ENCODE data around the gene FOXP1. TPM values are rescaled to one million over a fixed set of nuclear protein-coding genes. Genes with fewer than 3 reads are reported as not detected.
A peak's percentile ranks its signal among the peaks of the same experiment; 100 is the strongest.
"Not testable (repeated sequence)": the region's sequence is repeated elsewhere in the genome, so short reads cannot be mapped to it uniquely, and the experiment has no call there.

FOXP1 gene
- total RNA-seq, 1 experiment from 2014 or later = 35.9 TPM

DNA sequence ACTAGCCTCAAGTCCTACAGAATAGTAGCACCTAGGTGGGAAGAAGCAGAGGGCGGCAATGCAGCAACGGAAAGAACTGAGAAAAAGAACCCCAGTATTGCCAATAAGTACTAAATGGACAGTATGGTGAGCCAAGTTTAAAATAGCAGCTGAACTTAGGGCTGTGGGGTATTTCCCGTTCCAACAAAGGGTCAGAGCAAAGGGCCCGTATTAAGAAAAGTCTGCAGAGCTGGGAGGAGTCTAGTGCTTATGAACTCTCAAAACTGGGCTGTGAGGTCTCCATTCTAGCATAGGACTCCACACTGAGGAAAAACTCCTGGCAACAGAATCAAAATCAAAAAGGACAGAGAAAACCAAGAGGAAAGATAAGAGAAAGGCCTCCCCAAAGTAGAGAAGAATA lies 250.7 kb downstream of the FOXP1 start:
- DNase-seq (ENCODE audit: low read depth) = no peak

DNA sequence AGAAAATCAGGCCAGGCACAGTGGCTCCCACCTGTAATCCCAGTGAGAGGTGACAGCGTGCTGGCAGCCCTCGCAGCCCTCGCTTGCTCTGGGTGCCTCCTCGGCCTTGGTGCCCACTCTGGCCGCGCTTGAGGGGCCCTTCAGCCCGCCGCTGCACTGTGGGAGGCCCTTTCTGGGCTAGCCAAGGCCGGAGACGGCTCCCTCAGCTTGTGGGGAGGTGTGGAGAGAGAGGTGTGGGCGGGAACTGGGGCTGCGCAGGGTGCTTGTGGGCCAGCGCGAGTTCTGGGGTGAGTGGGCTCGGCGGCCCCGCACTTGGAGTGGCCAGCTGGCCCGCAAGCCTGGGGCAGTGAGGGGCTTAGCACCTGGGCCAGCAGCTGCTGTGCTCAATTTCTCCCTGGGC lies 252.6 kb downstream of the FOXP1 start:
- no peak for DNase-seq (ENCODE audit: low read depth)

DNA sequence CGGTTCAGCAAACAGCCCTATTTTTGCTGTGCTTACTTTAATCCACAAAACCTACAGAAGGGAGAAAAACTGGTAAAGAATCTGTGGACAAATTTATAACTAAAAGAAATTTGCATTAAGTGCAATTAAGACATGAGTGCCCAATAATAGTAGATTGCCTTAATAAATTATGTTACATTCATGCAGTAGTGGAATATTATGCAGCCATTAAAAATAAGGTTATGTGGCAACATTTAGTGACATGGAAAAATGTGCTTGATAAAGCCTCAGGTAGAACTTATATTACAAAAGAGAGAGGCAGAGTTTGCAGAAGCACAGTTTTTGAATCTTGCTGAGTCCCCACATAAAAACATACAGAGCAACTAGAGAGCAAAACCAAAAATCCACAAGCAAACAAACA lies 253.0 kb downstream of the FOXP1 start:
- no peak for DNase-seq (ENCODE audit: low read depth)

DNA sequence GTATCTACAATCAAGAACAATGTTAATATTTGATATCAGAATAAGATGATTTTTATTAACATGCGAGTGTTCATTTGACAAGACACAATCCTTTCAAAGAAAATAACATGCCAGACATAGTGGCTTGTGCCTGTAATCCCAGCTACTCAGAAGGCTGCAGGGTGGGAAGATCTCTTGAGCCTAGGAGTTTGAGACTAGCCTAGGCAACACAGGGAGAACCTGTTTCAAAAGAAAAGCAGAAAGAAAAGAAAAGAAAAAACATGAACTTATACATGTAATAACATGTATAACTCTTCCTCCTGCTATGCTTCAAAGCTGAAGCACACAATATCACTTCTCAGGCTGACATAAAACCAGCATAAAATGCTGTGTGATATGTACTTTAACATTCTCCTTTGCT lies 253.7 kb downstream of the FOXP1 start:
- DNase-seq (ENCODE audit: low read depth) = no peak

DNA sequence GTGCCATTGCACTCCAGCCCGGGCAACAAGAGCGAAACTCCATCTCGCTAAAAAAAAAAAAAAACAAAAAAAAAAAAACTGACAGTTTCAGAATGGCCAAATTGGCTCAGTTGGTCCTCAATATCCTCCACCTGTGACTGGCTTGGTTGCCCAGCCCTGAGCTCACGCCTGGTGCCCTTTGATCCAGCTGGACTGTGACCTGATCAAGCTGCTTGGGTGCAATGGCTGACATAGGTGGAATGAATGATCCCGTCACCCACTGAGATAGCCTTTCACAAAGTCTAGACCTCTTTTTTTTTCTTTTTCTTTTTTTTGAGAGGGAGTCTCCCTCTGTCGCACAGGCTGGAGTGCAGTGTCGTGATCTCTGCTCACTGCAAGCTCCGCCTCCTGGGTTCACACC lies 254.6 kb downstream of the FOXP1 start:
- no peak for DNase-seq (ENCODE audit: low read depth)

DNA sequence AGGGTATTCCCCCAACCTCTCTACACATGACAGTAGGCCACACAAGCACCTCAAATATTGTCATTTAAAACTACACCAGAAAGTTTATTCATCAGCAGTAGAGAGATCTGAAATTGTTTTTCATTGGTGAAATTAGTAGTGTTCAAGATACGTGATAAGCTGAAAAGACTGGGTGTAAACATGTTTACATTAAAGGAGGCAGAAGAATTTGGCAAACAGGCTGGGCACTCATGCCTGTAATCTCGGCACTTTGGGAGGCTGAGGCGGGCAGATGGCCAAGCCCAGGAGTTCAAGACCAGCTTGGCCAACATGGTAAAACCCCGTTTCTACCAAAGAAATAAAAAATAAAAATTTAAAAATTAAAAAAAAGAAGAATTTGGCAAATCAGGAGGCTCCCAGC lies 255.6 kb downstream of the FOXP1 start:
- DNase-seq (ENCODE audit: low read depth) = no peak

DNA sequence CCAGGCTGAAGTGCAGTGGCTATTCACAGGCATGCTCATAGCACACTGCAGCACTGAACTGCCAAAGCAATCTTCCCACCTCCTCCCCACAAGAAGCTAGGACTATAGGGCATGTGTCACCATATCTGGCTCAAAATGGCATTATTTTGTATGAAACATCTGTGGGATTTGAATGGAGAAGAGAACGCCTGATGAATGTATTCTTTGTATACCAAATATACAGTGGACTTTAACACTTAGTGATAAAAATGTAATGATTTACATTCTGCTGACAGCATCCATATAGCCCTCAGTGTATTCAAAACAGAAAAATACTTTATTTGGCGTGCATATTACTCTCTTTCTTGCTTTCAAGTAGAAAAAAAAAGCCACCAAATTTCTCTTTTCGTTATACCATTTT lies 257.8 kb downstream of the FOXP1 start:
- DNase-seq (ENCODE audit: low read depth) = peak; percentile 12

DNA sequence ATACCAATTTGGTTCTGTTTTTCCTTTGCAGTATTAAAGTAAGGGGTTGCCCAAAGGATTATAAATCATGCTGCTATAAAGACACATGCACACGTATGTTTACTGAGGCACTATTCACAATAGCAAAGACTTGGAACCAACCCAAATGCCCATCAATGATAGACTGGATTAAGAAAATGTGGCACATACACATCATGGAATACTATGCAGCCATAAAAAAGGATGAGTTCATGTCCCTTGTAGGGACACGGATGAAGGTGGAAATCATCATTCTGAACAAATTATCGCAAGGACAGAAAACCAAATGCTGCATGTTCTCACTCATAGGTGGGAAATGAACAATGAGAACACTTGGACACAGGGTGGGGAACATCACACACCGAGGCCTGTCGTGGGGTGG lies 259.3 kb downstream of the FOXP1 start:
- not testable (repeated sequence) for DNase-seq (ENCODE audit: low read depth)

DNA sequence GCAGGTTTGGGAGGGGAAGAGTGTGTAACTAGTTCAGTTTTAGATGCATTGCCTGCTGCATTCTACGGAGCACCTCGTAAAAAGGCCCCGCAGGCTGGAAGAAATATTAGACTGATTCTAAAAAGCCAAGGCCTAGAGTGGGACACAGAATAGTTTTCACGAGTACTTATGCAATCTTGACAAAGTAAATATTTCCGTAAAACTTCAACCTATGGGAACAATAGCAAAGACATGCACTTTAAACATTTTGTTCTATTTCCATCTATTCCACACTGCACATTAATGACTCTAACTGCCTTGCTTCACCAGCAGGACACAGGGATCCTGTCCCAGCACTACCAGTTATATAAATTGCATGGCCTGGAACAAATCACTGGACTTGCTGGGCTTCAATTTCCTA lies 260.0 kb downstream of the FOXP1 start:
- DNase-seq (ENCODE audit: low read depth) = no peak

DNA sequence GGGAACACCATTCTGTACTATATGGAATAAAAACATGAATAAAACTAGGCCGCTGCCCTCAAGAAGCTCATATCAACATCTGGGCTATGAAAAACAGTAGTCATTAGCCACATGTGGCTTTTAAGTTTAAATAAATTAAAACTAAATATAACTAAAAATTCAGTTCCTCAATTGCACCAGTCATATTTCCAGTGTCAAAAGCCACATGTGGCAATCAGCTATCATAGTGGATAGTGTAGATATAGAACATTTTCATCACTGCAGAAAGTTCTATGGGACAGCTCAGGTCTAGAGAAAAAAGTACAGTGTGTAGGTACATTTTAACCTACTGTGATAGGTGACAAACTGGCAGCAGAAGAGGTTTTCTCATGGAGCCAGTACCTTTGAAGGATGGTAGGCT lies 261.4 kb downstream of the FOXP1 start:
- no peak for DNase-seq (ENCODE audit: low read depth)

DNA sequence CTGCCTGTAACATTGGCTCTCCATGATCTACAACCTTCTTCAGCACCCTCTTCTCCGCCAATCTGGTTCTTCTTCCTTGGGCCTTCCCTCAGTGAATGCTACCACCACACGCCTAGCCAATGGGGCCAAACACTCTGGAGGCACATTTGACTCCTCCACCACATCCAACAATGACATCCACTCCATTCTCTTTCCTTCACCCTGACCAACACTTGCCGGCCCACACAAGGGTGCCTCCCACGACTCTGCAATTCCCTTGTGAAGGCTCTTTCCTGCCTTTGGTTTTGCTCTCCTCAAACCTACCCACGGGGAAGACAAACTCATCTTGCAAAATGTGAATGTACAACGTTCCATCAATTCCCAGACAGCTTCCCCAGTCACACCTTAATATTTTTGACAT lies 263.8 kb downstream of the FOXP1 start:
- no peak for DNase-seq (ENCODE audit: low read depth)

DNA sequence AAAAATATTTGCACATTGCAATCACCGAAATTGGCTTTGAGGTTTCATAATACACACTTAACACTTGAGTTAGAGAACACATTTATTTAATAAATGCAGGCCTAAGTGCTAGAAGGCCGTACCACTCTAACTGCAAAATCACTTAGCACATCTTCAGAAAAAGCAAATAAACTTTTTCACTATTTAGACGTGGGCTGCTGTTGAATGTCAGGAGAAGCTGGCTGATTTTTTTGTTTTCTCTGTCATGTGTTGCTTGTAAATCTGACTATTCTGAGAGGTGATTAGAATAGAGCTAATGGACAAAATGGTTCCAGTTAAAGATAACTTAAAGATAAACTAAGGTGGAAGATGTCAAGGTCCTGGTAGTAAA lies 265.1 kb downstream of the FOXP1 start:
- no peak for DNase-seq (ENCODE audit: low read depth)

DNA sequence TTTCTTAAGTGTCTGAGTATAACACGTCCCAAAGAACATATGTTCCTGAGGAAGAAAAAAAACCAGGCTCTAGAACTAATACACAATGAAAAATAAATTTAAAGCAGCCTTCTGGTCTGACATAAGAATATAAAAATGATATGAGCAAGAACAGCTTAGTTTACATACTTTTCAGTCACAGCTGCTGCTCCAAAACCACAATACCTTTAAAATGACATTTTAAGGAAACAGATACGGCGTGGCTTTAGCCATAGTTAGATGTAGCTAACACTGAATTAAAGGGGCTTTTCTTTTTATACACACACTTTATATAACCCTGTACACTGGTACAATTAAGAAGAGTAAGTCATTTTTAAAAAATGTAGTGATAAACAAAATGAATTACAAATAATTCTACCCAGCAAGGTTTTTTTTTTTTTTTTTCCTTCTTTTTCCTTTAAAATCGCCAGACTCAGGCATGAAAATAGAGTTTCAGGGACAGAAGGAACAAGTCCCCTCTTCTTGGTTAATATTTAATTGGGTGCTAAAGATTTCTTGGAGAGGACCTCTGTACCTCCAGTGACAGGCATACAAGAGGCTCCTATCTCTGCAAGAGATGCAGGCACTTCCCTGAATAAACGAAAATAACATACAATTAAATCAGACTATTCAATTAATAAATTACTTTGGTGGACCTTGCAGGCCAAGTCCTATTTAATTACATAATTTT lies 265.6 kb downstream of the FOXP1 start:
- DNase-seq (ENCODE audit: low read depth) = no peak

DNA sequence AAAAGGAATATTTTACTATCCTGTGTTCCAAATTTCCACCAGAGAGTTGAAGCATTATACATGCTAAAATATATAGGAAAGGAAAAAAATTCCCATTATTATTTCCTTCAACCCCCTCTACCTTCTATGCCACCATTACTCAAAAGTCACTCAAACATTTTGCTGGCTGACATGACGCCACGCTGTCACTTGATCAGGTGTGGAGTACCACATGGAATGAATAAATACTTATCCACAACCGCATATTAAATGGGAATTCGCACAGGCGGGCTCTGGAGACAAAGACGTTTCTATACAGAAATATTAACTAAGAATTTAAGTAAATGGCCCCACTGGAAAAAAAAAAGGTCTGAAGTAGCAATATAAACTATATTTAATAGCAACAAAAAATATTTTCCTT lies 266.4 kb downstream of the FOXP1 start:
- no peak for DNase-seq (ENCODE audit: low read depth)

DNA sequence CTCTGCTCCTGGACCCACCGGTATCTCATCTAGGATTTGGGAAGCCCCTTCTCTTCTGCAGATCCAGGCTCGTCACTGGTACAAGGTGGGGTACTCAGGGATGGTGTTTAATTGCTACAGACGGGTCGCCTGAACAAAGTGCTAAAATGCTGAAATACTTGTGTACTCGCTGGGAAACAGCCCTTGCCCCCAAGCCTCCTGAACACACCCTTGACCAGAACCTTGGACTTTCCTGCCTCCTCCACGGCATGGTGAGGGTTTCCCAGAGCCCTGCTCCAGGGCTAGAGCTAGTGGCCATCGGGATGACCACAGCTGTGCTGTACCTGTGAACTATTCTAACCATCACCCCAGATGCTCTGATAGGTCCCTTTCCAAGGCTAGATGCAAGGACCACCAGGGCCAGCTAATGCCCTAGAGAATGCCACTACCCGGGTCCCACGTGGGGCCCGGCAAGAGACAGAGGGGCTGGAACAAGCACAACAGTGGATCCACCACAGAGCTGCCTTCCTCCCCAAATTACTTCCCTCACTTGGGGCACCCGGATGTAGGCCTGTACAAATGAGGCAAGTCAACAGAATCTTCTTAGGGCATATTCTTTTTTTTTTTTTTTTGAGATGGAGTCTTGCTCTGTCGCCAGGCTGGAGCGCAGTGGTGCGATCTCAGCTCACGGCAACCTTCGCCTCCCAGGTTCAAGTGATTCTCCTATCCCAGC lies 267.3 kb downstream of the FOXP1 start:
- DNase-seq (ENCODE audit: low read depth) = no peak

DNA sequence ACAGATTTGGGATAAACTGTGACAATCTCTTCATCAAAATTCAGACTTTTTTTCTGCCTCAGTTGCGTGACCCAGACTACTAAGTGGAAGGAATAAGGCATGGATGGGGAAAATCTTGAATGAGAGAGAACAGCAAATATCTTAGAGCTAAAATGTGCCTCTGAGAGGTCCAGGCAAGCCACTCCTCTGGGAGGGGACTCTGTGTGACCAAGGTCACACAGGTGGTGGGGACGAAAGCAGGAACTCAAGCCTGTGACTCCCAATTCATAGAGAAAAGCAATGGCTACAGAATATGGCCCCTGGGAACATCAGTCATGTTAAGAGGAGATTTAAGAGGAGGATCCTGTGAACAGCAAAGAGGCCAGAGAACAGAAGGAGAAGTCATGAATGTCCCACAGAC lies 268.1 kb downstream of the FOXP1 start:
- no peak for DNase-seq (ENCODE audit: low read depth)

DNA sequence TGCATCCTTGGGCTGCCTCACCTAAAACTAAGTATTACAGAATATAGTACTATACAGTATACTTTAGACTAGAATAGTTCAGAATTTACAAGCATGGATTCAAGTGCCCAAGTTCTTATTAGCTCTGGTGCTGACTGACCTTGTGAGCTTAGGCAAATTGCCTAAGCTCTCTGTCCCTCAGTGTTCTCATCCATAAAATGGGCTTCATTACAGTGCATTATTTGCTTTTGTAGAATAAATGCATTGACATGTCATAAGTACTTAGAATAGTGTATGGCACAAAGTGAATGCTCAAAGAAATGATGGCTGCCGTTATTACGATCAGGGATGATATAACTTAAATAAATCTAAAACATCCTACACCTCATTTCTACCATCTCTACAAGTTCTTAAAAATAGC lies 269.7 kb downstream of the FOXP1 start:
- no peak for DNase-seq (ENCODE audit: low read depth)

DNA sequence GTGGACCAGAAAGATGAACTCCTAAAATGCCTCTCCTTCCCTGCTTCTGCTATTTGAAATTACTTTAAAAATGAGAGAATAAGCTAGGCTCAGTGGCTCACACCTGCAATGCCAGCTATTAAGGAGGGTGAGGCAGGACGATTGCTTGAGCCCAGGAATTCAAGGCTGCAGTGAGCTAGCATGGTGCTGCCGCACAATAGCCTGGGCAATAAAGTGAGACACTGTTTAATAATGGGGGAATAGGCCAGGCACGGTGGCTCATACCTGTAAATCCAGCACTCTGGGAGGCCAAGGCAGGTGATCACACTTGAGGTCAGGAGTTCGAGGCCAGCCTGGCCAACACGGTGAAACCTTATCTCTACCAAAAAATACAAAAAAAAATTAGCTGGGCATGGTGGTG lies 271.1 kb downstream of the FOXP1 start:
- no peak for DNase-seq (ENCODE audit: low read depth)

DNA sequence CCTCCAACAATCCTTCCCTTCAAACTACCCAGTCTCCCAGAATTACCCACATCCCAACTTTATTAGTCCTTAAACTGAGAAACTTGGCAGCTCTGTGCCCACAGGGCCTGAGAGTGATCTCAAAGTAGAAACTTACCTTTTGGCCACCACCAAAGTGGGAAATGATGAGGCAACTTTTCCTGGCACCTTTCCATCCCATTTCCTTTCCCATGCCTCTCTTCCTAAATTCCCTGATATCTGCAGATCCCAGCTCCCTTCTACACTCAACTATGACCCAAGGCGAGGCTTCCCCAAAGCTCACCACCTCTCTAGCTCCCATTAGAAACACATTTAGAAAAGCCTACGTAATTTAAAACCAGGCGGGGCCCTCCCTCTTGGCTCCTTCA lies 271.9 kb downstream of the FOXP1 start:
- DNase-seq (ENCODE audit: low read depth) = no peak

DNA sequence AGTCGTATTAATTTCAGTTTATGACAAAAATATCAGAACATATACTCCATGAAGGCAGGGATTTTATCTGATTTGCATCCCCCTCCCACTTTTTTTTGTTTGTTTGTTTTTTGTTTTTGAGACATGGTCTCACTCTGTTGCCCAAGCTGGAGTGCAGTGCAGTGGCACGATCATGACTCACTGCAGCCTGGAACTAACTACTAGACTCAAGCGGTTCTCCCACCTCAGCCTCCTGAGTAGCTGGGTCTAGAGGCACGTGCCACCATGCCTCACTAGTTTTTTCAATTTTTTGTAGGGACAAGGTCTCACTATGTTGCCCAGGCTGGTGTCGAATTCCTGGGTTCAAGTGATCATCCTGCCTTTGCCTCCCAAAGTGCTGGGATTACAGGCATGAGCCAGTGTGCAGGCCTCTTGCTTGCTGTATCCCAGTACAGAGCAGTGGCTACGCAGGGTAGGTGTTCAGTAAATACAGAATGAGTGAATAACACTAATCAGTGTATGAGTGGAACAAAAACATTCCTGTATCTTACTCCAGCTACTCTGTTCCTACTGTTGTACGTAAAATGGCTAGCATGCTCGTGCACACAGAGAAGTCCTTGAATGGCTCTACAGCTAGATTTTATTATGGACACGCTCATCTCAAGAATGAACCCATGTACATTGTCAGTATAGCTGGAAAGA lies 272.4 kb downstream of the FOXP1 start:
- DNase-seq (ENCODE audit: low read depth) = peak; percentile 53

DNA sequence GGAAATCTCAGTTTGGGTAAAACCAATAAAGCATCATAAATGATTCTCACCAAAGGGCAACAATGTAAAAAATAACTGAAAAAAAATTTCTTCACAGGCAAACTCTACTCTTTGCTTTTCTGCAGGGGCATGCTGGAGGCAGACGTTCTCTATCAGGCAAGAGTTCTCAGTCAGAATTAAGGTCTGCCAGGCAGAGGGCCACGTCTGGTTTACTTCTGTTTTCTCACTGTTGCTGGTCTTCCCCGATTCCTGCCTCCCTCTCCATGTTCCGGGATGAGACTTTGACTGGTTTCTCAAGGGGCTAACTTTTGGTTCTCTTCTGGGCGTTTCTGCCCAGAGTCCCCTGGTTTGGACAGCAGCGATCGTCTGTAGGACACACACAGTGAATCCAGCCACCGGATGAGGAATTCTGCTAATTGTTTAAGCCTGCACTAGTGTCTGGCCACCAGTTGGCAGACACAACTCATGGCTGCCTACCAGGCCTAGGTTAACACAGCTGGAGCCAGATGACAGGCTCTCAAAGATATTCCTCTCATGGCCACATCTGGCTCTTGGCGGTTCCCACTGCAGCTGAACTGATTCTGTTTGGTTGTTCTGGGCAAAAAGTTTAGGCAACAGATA lies 273.1 kb downstream of the FOXP1 start:
- peak; percentile 82 for DNase-seq (ENCODE audit: low read depth)

DNA sequence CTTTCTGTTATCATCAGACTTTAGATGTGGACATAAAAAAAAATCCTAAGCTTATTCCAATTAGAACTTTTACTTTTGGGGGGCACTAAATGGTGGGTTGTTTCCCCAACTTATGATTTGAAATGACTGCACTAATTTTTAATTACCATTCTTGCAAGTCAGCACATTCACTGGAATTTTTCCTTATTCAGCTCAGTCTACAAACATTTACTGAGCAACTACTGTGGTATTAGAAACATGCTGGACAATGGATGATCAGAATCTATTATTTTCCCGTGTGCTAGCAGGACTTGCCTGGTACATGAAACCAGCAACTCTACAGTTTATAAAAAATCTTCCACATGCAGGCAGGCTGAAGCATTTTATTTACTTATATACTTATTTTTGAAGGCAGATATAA lies 273.6 kb downstream of the FOXP1 start:
- no peak for DNase-seq (ENCODE audit: low read depth)

DNA sequence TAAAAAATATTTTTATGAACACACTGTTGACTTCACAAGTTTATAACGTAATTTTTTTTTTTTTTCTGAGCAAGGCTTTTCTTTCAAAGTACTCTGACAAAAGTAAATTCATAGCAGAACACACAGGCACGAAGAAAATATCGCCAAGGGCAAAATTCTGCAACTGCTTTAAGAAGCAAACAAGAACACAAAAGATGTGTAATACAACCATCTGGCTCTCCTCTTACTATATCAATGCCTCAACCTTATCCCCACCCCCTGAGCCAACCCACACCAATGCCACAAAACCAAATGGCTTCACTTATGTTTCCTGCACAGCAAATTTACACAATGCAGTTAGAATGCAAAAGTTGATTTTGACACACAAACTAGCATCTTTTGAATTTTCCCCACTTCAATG lies 274.2 kb downstream of the FOXP1 start:
- peak; percentile 80 for DNase-seq (ENCODE audit: low read depth)
